IMR-90 (cell line): ENCODE data around the gene CYP11A1. TPM values are rescaled to one million over a fixed set of nuclear protein-coding genes. Genes with fewer than 3 reads are reported as not detected.
A peak's percentile ranks its signal among the peaks of the same experiment; 100 is the strongest.

Experiments used
- ATAC-seq: fragments of 200-7000 bp; cut with Tn5 transposase; 2 replicates; pipeline ENCODE4 v1.9.1; 2020; ENCODE audit warnings: low read depth, mild to moderate bottlenecking, moderate library complexity
- BruUV-seq: library from RNA; stranded (reverse); fragments of 400-500 nt; replicated peaks from 2 replicates; lab custom pipeline; 2021; lab: Mats Ljungman, UMichigan
- CTCF ChIA-PET: fragments of 300-600 bp; formaldehyde crosslinking; extraction: SDS; loops from one replicate; lab custom pipeline; 2021; ENCODE audit warnings: antibody characterized with exemption; lab: Yijun Ruan, JAX
- POLR2A ChIA-PET: fragments of 300-600 bp; sonication (Branson Sonifier 250); formaldehyde crosslinking; loops from one replicate; lab custom pipeline; 2022; ENCODE audit warnings: antibody characterized with exemption; ENCODE audit not compliant: unreplicated experiment; lab: Charles Lee
- DNase-seq: peaks from one replicate; pipeline ENCODE4 v3.0.0; 2013
- H2AFZ ChIP-seq: replicated peaks from 2 replicates; pipeline ENCODE3; 2013; ENCODE audit warnings: low read length, mild to moderate bottlenecking; ENCODE audit not compliant: poor library complexity
- H2AK5ac ChIP-seq: 2 replicates; pipeline ENCODE4 v1.6.1; 2013; ENCODE audit warnings: low read depth, low read length, inconsistent platforms
- H2AK9ac ChIP-seq: replicated peaks from 2 replicates; pipeline ENCODE3; 2013; ENCODE audit warnings: mild to moderate bottlenecking, low read depth, low read length, moderate library complexity; ENCODE audit not compliant: poor library complexity
- H2BK120ac ChIP-seq: 2 replicates; pipeline ENCODE4 v1.6.1; 2013; ENCODE audit warnings: low read depth, low read length, inconsistent platforms
- H2BK15ac ChIP-seq: 3 replicates; pipeline ENCODE4 v1.6.1; 2013; ENCODE audit warnings: low read depth, low read length, inconsistent platforms
- H2BK20ac ChIP-seq: 2 replicates; pipeline ENCODE4 v1.6.1; 2013; ENCODE audit warnings: low read depth, mild to moderate bottlenecking, inconsistent platforms, low read length, moderate library complexity
- H2BK5ac ChIP-seq: 2 replicates; pipeline ENCODE4 v1.6.1; 2013; ENCODE audit warnings: mild to moderate bottlenecking, low read depth, low read length, inconsistent platforms; ENCODE audit not compliant: poor library complexity, severe bottlenecking
- H3K14ac ChIP-seq: replicated peaks from 2 replicates; pipeline ENCODE4 v1.6.1; 2013; ENCODE audit warnings: low read depth, low read length, inconsistent platforms
- H3K18ac ChIP-seq: 2 replicates; pipeline ENCODE4 v1.6.1; 2013; ENCODE audit warnings: low read depth, low read length, control low read depth
- H3K23ac ChIP-seq: 2 replicates; pipeline ENCODE4 v1.6.1; 2013; ENCODE audit warnings: low read depth, low read length, inconsistent platforms
- H3K27ac ChIP-seq: 2 replicates; pipeline ENCODE4 v1.5.1; 2013; ENCODE audit warnings: mild to moderate bottlenecking, control low read depth, low read length; ENCODE audit not compliant: insufficient read depth
- H3K27me3 ChIP-seq: 2 replicates; pipeline ENCODE4 v1.6.1; 2013; ENCODE audit warnings: low read length; ENCODE audit not compliant: control insufficient read depth, insufficient read depth
- H3K36me3 ChIP-seq: 2 replicates; pipeline ENCODE4 v1.6.1; 2013; ENCODE audit warnings: low read length, mixed read lengths; ENCODE audit not compliant: control insufficient read depth, insufficient read depth
- H3K4ac ChIP-seq: 2 replicates; pipeline ENCODE4 v1.6.1; 2013; ENCODE audit warnings: low read depth, low read length, inconsistent platforms
- H3K4me1 ChIP-seq: 2 replicates; pipeline ENCODE4 v1.6.1; 2013; ENCODE audit warnings: low read length, mixed read lengths; ENCODE audit not compliant: control insufficient read depth, insufficient read depth
- H3K4me2 ChIP-seq: 2 replicates; pipeline ENCODE4 v1.6.1; 2013; ENCODE audit warnings: low read depth, mild to moderate bottlenecking, control low read depth, low read length, moderate library complexity
- H3K4me3 ChIP-seq: 2 replicates; pipeline ENCODE4 v1.5.1; 2013; ENCODE audit warnings: low read depth, mild to moderate bottlenecking, control low read depth, low read length, moderate library complexity; ENCODE audit not compliant: insufficient read depth
- H3K56ac ChIP-seq: 2 replicates; pipeline ENCODE4 v1.6.1; 2013; ENCODE audit warnings: low read length, inconsistent platforms; ENCODE audit not compliant: insufficient read depth; ENCODE audit errors: extremely low read depth
- H3K79me1 ChIP-seq, 2 experiments: 2 replicates each; pipeline ENCODE4 v1.6.1; 2013; ENCODE audit warnings: low read length in 2 of 2, inconsistent platforms in 1 of 2, low read depth in 1 of 2
- H3K9ac ChIP-seq: 2 replicates; pipeline ENCODE4 v1.6.1; 2013; ENCODE audit warnings: low read depth, low read length, control low read depth
- H3K9me1 ChIP-seq: 2 replicates; pipeline ENCODE4 v1.6.1; 2013; ENCODE audit warnings: low read length, inconsistent platforms; ENCODE audit not compliant: insufficient read depth
- H3K9me3 ChIP-seq: 2 replicates; pipeline ENCODE4 v1.6.1; 2013; ENCODE audit warnings: low read length; ENCODE audit not compliant: control insufficient read depth, insufficient read depth
- H4K20me1 ChIP-seq: 2 replicates; pipeline ENCODE4 v1.6.1; 2013; ENCODE audit warnings: low read length, inconsistent platforms; ENCODE audit not compliant: insufficient read depth
- H4K5ac ChIP-seq: 2 replicates; pipeline ENCODE4 v1.6.1; 2013; ENCODE audit warnings: mild to moderate bottlenecking, low read depth, low read length, control low read depth
- H4K8ac ChIP-seq, 2 experiments: 2 replicates each; pipeline ENCODE4 v1.6.1; 2013; ENCODE audit warnings: low read depth in 2 of 2, low read length in 2 of 2, control low read depth in 1 of 2, inconsistent platforms in 1 of 2
- H4K91ac ChIP-seq: 2 replicates; pipeline ENCODE4 v1.6.1; 2013; ENCODE audit warnings: low read depth, low read length, inconsistent platforms; ENCODE audit not compliant: insufficient read depth
- BHLHE40 ChIP-seq: fragments of 150-350 bp; IDR thresholded peaks from 2 replicates; pipeline ENCODE4 v1.6.1; 2016; ENCODE audit warnings: mild to moderate bottlenecking, low read depth, low read length
- CEBPB ChIP-seq: IDR thresholded peaks from 2 replicates; pipeline ENCODE4 v1.6.1; 2012; ENCODE audit warnings: low read depth, low read length, improper control_type of control experiment
- NFE2L2 ChIP-seq: fragments of 150-350 bp; IDR thresholded peaks from 2 replicates; pipeline ENCODE4 v1.6.1; 2016; ENCODE audit warnings: low read depth, mild to moderate bottlenecking, low read length
- RAD21 ChIP-seq: IDR thresholded peaks from 2 replicates; pipeline ENCODE4 v1.6.1; 2012; ENCODE audit warnings: low read length, improper control_type of control experiment
- RCOR1 ChIP-seq: IDR thresholded peaks from 2 replicates; pipeline ENCODE4 v1.6.1; 2012; ENCODE audit warnings: mild to moderate bottlenecking, low read length, improper control_type of control experiment; ENCODE audit not compliant: insufficient replicate concordance
- RFX5 ChIP-seq: IDR thresholded peaks from 2 replicates; pipeline ENCODE4 v1.8.0; 2012; ENCODE audit warnings: low read depth, mild to moderate bottlenecking, low read length, moderate library complexity
- SMC3 ChIP-seq: fragments of 150-350 bp; IDR thresholded peaks from 2 replicates; pipeline ENCODE4 v1.6.1; 2016; ENCODE audit warnings: low read depth, mild to moderate bottlenecking, antibody characterized with exemption, low read length, moderate library complexity
- USF2 ChIP-seq: fragments of 150-350 bp; IDR thresholded peaks from 2 replicates; pipeline ENCODE4 v1.6.1; 2017; ENCODE audit warnings: mild to moderate bottlenecking, antibody characterized with exemption, low read length, low read depth
- WGBS, 2 experiments: methylation state at CpG; one replicate each; pipeline versions ENCODE4 v1.1.5 to v1.1.7; 2013; ENCODE audit warnings: missing lambda C conversion rate in 2 of 2; ENCODE audit not compliant: insufficient read length in 1 of 2; ENCODE audit errors: extremely low coverage in 2 of 2; 5-methylcytosine and 5-hydroxymethylcytosine counted together
- dilution Hi-C: fragments of 300-500 bp; cut with HindIII; formaldehyde crosslinking; loops from one replicate; pipeline ENCODE4 v1.14.3; 2018; ENCODE audit warnings: low sequenced_read_pairs; ENCODE audit not compliant: unreplicated experiment
- in situ Hi-C: fragments of 300-500 bp; cut with MboI; formaldehyde crosslinking; loops from 3 replicates; pipeline ENCODE4 v1.14.3; 2019; ENCODE audit warnings: low sequenced_read_pairs, inconsistent platforms, mixed read lengths
- intact Hi-C: fragments of 100-400 bp; cut with micrococcal nuclease; formaldehyde crosslinking; loops from 2 replicates; pipeline ENCODE4 v1.10.0; 2022
- polyA plus RNA-seq, 3 experiments: library from polyadenylated mRNA; depleted of rRNA; stranded (reverse); fragments of >200 nt; gene quantifications; 2 replicates each; pipeline ENCODE4 v1.2.3, GENCODE V29; 2012; ENCODE audit warnings: low replicate concordance in 1 of 3
- total RNA-seq: library from RNA; depleted of rRNA; stranded (reverse); fragments of >200 nt; gene quantifications from 2 replicates; pipeline ENCODE4 v1.2.3, GENCODE V29; 2012
- TF ChIP-seq, protein P1 (sequence below): conservative IDR thresholded peaks from 2 replicates; pipeline ENCODE4 v1.5.1; 2012; ENCODE audit warnings: mild to moderate bottlenecking, low read depth, low read length, improper control_type of control experiment

Gene CYP11A1
- total and polyA plus RNA-seq, 2 of the 4 experiments (the other 2 are of a cell fraction) = 0.18 to 0.50 TPM

GRCh38 chr15:74318376-74319137, 48.9 kb downstream of the CYP11A1 start:
- WGBS, 2 experiments = 60% methylated on average over 1 of the region's 6 CpGs; no CpG with 5 or more reads in 1 of the 2 experiments
- Histone ChIP-seq H4K5ac (no peak overlapping the region), H3K79me1 (no peaks in the 10 kb centered on the region), H2AK9ac (peak overlapping the region; percentile 89), H3K9me3 (no peaks in the 10 kb centered on the region), H3K18ac (no peak overlapping the region), H4K8ac (peak overlapping the region; percentile 20 to 86; a peak in 1 of 4 replicates), H3K4me3 (no peak overlapping the region), H3K4me2 (no peak overlapping the region), H3K27me3 (peaks cover 4% of the 10 kb centered on the region; the same call in 1 of the 2 replicates), H2BK15ac (peak overlapping the region; percentile 63; the same call in 1 of the 3 replicates), H2BK20ac (peak overlapping the region; percentile 67), H3K4me1 (peaks cover 15% of the 10 kb centered on the region; the same call in 1 of the 2 replicates), H2BK120ac (peak overlapping the region; percentile 89), H3K56ac (no peak overlapping the region), H2AFZ (peak overlapping the region; percentile 73), H4K20me1 (no peaks in the 10 kb centered on the region), H3K9me1 (no peaks in the 10 kb centered on the region; the same call in 1 of the 2 replicates), H3K9ac (no peak overlapping the region), H3K27ac (no peak overlapping the region), H3K23ac (0 out of 2 replicates have a peak overlapping the region, but pooled peaks have one; percentile 27), H4K91ac (peak overlapping the region; percentile 69), H3K36me3 (no peaks in the 10 kb centered on the region), H2BK5ac (peak overlapping the region; percentile 44), H3K4ac (peak overlapping the region; percentile 92), H2AK5ac (peak overlapping the region; percentile 89), H3K14ac (no peak overlapping the region)
- dilution Hi-C loops (no loop called here), intact Hi-C loops (no loop called here), in situ Hi-C loops (loop anchor here (5.0 kb wide), 1 partner anchor 341 kb away; no protein-coding TSS in a partner anchor)
- ATAC-seq (peak; percentile 4; the same call in 1 of the 2 replicates), DNase-seq (no peak)
- CTCF ChIA-PET = interaction anchor here (0.6 kb wide), 1 partner anchor 269 kb away, joined by 5 read pairs; no protein-coding TSS in a partner anchor
- TF ChIP-seq RFX5 = no peak
- no peak for TF ChIP-seq USF2
- TF ChIP-seq RAD21 = no peak
- no peak for TF ChIP-seq SMC3
- TF ChIP-seq, protein P1, sequence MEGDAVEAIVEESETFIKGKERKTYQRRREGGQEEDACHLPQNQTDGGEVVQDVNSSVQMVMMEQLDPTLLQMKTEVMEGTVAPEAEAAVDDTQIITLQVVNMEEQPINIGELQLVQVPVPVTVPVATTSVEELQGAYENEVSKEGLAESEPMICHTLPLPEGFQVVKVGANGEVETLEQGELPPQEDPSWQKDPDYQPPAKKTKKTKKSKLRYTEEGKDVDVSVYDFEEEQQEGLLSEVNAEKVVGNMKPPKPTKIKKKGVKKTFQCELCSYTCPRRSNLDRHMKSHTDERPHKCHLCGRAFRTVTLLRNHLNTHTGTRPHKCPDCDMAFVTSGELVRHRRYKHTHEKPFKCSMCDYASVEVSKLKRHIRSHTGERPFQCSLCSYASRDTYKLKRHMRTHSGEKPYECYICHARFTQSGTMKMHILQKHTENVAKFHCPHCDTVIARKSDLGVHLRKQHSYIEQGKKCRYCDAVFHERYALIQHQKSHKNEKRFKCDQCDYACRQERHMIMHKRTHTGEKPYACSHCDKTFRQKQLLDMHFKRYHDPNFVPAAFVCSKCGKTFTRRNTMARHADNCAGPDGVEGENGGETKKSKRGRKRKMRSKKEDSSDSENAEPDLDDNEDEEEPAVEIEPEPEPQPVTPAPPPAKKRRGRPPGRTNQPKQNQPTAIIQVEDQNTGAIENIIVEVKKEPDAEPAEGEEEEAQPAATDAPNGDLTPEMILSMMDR = no peak
- TF ChIP-seq RCOR1 = no peak
- no peak for TF ChIP-seq NFE2L2
- no peak for TF ChIP-seq BHLHE40
- no peak for TF ChIP-seq CEBPB
- no TSS peak for BruUV-seq
- POLR2A ChIA-PET = no interaction called here
